Stimulated activated CD4-positive, alpha-beta T cell treated with anti-CD3 and anti-CD28 coated beads, Interleukin-12 subunit alpha, Interleukin-12 subunit beta, amount 100 ng/mL, for 24 hours (primary cell): ENCODE results near the gene DIO1.
A peak's percentile ranks its signal among the peaks of the same experiment; 100 is the strongest.

Experiments used
- DNase-seq, 2 experiments: peaks; one replicate each; pipeline ENCODE4 v3.0.0-alpha.2; 2020; ENCODE audit warnings: low read depth in 2 of 2

DIO1 gene

DNA sequence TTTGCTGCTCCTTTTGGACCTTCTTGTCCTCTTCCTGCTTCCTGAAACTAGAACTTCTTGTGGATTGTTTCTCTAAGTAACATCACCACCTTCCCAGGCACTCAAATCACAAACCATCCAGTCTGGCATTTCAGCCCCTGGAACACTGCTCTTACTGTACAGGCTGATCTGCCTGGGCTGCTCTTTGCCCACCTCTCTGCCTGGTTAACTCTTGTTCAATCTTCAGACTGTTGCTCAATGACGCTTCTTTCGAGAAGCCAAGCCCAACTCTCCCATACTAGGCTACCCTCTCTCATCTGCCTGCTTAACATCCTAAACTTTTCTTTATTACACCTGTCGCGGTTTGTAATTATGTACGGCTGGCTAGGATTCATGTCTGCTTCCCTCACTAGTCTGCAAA is 657 bp downstream of the DIO1 start:
- DNase-seq = no peak

DNA sequence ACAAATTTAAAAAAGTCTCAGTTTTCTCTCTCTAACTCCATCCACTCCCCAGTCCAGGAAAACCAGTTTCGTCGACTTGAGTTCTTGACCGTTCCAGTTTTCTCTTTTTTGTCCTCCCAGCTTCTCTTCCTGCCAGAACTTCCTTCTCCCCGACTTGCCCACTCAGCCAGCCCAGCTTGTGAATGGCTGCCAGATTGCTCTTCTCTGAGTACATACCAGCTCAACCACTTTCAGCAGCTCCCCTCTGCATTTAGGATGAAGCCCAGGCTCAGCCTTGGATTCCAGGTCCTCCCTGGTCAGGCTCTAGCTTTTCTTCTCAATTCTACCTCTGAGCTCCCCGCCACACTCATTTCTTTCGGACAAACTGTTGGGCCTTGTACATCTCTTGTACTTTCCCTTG is 1.4 kb downstream of the DIO1 start:
- DNase-seq = no peak

DNA sequence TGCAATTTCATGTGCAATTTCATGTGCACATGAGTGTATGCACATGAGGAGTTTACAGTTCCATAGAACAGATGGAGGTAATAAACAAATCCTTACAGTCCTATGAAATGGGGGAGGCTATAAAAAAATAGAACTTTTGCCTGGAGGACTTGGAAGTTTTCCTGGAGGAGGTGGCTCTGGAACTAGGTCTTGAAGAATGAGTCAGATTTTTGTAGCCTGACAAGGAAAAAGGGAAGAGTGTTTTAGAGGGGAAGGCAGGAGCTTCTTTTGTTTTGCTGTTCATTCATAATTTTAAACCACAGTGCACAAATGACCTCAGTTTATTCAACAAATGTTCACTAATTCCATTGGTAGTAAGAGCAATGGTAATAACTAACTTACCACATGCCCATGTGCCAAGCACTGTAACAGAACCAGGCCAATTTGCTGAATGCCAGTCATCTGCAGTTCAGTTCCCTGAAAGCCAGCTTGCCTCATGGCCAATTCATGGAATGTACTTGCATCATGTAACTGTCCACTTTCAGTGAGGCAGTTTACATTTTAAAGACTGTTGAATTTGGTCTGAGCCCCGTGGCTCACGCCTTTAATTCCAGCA is 2.7 kb downstream of the DIO1 start:
- no peak for DNase-seq

DNA sequence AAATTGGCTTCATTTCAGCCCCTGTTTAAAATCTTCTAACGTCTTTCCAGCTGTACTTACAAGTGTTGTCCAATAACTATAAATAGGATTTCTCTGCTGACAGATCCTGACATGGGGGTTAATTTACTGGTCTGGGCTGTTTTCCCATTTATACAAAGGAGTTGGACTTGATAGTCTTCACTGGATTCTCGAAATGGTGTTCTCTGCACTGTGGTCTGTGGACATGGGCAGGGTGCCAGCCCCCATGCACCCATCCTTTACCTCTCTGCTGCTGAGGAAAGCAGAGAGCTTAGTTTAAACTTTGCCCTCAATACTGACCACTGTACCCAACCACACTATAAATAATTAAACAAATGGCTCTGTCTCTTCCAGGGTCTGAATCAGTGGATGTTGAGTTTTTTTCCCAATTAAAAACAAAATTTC is 5.2 kb downstream of the DIO1 start:
- DNase-seq = no peak

DNA sequence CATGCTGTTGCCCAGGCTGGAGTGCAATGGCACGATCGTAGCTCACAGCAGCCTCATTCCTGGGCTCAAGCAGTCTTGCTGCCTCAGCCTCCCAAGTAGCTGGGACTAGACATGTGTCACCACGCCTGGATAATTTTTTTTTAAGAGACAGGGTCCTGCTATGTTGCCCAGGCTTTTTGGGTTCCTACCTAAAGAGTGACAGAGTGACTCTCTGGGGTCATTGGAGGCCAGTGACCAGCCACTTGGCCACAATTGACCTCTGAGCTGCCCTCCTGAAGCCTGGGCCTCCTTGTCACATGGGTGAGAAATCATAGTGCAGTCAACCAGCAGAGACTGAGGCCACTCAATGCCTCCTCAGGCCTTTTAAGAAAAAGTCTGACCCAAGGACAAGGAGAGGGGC is 5.7 kb downstream of the DIO1 start:
- DNase-seq = no peak

DNA sequence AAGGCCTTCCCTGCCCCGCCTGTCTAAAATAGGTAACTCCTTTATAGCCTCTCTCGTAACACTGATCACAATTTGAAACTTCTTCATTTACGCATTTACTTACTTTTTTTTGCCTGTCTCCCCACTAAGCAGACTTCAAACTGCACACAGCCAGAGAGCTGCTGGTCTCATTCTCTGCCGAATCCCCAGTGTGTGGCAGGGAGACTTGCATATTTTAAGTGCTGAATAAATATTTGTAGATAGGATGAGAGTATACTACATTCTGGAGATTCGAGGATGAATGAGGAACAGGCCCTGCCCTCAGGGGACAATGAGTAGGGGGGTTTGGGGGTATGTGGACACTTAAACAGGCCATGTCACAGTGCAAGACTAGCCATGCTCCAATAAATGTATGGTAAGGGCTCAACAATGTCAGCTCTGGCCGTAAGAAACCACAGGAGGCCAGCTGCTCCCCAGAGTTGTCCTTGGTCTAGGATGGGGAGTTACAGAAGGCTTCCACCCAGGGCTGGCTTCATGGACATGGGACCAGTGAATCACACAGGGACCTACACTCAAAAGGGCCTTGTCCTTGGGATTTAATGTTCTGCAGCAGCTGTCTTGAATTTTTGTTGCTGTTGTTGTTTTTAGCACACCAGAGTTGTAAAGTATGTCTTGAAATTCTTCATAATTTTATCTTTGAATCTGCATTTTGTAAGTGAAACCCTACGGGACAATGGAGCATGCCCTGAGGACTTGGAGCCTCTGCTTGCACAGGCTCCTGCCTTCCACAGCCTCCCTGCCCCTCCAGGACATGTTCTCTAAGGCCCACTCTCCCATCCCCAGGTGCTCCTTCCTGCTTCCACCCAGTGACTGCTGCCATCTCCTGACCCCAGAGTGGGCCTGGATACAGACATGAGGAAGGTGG is 8.5 kb downstream of the DIO1 start:
- DNase-seq = no peak

DNA sequence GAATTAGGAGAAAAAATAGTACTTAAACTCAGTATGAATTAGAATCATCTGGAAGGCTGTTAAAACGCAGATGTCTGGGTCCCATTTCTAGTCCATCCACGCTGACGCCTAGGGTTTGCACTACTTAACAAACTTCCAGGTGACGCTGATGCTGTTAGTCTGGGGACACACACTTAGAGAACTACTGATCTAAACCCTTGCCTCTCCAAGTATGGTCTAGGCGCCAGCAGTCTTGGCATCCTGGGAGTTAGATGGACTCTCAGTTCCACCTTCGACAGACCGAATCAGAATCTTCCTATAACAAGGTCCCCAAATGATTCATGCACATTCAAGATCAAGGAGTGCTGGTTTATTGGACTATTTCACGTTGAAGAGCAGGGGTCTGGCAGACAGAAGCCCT is 11.5 kb downstream of the DIO1 start:
- DNase-seq = no peak

DNA sequence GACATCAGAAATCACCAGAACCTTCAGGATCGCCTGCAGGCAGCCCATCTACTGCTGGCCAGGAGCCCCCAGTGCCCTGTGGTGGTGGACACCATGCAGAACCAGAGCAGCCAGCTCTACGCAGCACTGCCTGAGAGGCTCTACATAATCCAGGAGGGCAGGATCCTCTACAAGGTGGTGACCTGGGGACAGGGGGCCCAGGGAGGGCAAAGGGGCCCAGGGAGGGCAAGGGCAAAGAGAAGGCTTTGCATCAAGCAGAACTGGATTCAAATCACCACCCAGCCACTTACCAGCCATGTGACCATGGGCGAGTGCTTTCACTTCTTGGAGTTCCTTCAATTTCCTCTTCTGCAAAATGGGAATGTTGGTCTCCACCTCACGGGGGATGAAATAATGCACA is 12.1 kb downstream of the DIO1 start:
- no peak for DNase-seq

DNA sequence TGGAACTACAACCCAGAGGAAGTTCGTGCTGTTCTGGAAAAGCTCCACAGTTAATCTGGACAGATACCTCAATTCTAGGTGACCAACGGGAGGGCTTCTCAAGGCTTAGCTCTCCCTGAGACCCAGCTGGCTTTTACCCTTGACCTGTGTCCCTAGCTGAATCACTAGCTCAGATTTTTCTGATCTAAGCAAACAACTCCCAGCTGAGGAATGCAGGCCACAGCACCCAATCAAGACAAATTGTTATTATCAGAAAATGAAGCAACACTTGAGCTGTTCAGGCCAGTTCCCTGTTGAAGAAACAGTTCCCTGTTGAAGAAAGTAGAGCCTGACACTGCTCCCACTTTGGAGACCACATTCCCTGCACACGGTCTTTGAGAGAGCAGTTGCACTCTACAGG is 16.0 kb downstream of the DIO1 start:
- DNase-seq = no peak

DNA sequence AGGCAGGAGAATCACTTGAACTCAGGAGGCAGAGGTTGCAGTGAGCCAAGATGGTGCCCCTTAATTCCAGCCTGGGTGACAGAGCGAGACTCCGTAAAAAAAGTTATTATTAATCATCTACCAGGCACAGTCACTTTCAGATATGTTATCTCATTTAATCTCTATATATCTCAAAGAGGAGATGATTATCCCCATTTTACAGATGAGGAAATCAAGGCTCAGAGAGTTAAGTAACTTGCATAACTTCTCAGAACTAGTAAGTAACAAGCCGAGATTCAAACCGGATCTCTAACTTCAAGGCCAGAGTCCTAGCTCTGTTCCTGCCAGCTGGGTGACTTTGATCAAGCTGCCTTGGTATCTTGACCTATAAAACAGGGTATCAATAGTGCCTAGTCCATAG is 17.5 kb downstream of the DIO1 start:
- DNase-seq = no peak

DNA sequence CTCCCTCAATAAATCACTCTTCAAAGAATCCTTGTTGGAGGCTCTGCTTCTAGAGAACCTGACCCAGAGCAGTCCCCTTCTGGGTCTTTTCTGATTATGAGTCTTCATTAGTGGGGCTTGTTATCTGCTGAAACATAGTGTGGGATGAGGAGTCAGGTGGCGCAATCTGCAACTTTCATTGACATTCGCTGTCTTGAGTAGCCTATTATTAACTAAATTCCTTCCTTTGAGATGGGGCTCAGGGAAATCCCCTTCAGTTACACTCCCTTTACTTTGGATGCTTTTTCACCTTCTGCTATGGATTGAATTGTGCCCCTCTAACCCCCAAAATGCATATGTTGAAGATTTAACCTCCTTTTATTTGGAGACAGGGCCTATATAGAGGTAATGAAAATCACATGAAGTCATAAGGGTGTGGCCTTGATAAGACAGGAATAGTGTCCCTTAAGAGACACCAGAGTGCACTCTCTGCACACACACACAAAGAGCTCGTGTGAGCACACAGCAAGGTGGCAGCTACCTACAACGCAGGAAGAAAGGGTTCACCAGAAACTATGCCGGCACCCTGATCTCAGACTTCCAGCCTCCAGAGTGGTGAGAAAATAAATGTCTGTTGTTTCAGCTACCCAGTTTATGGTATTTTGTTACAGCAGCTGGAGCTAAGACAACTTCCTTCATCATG is 19.5 kb downstream of the DIO1 start:
- no peak for DNase-seq

DNA sequence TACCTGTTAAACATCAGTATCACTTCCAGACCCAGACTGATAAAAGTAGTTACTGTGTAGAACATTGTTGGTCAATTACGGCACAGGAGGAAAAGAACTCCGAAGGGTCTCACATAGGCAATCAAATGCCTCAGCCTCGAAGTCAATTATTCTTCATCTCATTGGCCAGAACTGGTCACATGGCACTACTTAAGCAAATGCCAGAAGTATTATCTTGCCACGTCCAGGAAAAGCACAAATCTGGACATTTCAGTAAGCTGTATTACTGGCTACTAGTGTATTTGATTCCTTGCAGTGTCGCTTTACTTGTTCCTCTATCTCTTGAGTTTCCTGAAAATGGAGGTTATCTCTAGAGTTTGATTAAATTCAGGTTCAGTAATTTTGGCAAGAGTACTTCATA is 24.4 kb downstream of the DIO1 start:
- DNase-seq = no peak

DNA sequence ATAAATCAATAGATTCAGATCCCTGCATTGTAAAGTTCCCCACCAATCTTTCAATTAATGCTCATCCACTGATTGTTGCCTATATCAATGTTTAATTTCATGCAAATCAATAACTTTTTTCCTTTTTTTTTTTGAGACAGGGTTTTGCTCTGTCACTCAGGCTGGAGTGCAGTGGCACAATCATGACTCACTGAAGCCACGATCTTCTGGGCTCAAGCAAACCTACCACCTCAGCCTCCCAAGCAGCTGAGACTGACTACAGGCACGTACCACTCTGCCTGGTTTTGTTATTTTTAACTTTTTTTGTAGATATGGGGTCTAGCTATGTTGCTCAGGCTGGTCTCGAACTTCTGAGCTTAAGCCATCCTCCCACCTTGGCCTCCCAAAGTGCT is 25.7 kb downstream of the DIO1 start:
- DNase-seq = peak in 1 of 2 experiments; percentile 4

DNA sequence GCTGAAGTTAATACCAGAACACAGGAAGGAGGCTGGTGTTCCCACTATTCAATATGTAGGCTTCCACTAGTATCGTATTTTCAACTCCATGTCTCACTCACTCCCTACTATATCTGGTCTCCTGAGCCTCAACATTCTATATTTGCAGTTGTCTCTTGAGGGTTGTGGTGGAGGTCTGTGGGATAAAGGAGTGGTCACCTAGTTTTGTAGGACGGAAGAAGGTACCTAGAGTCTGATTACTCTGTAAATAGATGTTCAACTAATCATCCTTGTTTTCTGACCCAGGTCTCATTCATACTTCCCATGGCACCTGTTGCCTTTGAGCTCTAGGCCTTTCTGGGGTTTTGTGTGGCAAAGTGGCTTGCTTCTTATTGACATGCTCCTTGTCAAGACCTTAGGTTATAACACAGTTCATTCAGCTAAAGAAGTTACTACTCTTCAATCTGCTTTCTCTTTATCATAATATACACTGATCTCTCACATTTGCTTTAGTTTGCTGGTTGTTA is 33.4 kb downstream of the DIO1 start:
- no peak for DNase-seq

DNA sequence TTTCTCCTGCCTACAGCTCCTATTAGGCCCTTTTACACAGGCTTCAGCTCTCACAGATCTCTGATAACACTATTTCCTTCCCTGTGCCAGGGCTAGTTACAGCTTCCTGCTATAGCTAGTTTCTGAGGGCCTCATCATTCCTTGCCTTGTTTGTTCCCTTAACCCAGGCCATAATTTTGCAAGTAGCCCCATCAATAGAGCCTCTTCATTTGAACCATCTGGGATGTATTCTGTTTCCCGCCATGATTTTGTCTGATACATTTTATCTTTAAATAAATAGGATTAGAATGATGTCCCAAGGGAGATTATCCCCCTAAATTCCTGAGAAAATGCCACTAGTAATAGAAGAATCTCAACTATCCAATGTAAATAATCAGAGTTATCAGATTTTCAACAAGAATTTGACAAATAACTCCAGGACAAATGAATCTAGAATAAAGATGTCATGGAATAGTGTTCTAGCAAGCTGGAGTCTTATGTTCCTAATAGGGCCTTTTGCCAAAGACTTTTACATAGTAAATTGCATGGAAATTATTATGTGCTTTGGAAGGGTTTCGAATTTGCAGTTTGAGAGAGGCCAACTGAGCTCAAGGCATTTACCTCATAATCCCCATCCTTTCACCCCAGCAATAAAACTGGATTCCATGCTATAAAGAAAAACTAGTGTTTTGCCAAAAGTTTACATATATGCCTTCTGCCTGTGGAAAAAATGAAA is 35.4 kb downstream of the DIO1 start:
- no peak for DNase-seq

DNA sequence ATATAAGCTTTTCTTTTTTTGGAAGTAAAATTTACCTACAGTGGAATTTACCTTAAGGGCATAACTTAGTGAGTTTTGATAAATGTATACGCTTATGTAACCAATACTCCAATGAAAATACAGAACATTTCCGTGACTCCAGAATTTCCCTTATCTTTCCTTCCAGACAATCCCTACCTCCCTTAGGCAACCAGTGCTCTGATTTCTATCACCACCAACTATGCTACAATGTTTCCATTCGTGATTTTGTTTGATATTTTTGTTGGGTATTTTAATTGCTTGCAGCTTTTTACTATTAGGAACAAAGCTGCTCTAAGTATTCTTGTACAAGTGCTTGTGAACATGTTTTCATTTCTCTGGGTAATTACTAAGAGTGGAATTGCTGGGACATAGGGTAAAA is 36.9 kb downstream of the DIO1 start:
- no peak for DNase-seq

DNA sequence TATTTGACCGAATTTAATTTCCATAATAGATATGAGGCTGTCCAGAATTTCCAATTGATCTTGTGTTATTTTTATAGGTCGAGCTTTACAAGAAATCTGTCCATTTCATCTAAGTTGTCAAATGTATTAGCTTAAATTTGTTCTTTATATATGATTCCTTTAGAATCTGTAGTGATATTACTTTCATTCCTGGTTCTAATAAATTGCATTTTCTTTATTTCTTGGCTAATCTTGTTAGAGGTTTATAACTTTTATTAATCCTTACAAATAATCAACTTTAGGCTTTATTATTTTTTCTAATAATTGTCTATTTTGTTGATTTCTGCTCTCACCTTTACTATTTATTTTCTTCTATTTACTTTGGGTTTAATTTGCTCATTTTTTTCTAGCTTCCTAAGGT is 37.5 kb downstream of the DIO1 start:
- DNase-seq = no peak

DNA sequence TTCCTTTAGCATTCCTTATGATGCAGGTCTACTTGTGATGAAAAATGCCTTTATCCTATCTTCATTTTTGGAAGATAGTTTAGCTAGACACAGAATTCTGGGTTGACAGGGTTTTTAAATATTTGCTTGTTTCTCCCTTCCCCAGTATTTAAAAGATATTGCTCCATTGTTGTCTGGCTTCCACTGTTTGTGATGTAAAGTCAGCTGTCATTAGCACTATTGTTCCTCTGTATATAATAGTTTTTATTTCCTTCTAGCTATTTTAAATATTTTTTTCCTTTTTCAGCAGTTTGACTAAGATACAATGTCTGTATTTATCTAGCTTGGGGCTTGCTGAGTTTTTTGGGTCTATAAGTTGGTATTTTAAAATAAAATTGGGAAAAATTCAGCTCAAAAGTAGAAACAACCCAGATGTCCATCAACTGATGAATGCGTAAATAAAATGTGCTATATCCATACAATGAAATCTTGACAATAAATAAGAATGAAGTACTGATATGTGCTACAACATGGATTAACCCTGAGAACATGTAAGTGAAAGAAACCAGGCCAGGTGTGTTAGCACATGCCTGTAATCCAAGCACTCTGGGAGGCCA is 40.3 kb downstream of the DIO1 start:
- no peak for DNase-seq

DNA sequence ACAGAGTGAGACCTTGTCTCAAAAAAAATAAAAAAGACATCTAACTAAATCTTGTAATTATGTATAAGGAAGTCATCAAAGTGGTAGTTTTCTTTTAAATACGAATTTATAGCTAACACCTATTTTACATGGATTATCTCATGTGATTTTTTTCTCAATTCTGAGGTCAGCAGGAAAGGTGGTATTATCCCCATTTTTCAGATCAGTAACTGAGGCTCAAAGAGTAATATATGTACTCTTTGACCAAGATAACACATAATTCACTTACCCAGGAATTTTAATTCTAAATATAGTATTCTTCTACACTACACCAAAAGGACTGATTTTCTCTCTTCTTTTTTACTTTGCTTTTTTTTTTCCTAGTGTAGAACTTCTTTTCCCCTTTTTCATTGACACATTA is 42.4 kb downstream of the DIO1 start:
- DNase-seq = no peak

DNA sequence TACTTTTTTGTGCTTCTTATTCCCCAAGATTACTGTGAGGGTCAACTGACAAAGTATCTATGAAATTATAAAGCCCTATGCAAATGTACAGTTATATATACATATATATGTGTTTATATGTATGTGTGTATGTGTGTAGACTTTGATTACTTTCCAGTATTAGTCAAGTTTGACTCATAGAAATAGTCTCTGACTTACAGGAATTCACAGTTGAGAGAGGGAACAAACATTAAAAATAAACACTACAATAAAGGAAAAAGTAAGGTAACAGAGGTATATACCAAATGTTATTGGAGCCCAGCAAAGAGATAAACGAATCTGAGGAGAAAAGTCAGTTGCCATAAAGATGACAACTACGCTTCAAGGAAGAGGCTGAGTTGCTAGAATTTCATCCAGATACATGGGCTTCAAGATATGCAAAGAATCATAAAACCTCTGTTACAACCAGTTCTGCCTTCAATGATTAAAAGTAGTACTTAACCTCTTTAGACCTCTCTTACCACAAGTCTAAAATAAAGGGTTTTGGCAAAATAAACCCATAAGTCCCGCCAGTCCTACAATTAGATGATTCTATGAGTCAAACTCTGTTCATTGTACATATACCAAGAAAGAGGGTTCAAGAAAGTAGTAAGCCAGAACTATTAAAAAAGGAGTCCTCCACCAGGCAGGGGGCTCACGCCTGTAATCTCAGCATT is 44.3 kb downstream of the DIO1 start:
- DNase-seq = no peak
